ENCODE measurements around the gene MRPL19. TPM values are rescaled to one million over a fixed set of nuclear protein-coding genes. Genes with fewer than 3 reads are reported as not detected.

Gene MRPL19
- total and polyA plus RNA-seq, 2 of the 13 experiments (the other 11 are each of a cell fraction or from before 2014, with no cell fraction given) = 43.2 to 163 TPM

DNA sequence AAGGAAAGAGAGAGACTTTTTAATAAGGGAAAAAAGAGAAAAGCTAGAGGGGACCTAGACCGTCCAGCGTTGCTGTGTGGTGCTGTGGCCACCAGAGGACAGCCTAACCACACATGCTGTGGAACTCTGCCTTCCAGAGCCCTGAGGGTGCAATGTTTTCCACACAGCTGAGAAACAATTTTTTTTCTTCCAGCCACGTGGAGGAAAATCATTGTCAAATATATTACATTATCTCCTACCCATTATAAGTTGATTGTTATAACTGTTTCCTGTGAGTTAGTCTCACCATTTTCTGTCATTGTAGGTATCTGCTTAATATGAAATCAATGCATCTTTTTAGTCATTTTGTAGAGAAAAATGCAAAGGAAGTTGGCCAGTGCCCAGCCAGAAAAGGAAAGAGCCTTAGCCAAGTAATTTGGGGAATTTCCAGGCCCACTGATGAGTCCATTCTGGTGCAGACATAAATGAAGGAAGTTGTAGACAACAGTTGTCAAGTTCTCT lies 5.9 kb upstream of the MRPL19 start (continued):
- TF ChIP-seq, protein P1, sequence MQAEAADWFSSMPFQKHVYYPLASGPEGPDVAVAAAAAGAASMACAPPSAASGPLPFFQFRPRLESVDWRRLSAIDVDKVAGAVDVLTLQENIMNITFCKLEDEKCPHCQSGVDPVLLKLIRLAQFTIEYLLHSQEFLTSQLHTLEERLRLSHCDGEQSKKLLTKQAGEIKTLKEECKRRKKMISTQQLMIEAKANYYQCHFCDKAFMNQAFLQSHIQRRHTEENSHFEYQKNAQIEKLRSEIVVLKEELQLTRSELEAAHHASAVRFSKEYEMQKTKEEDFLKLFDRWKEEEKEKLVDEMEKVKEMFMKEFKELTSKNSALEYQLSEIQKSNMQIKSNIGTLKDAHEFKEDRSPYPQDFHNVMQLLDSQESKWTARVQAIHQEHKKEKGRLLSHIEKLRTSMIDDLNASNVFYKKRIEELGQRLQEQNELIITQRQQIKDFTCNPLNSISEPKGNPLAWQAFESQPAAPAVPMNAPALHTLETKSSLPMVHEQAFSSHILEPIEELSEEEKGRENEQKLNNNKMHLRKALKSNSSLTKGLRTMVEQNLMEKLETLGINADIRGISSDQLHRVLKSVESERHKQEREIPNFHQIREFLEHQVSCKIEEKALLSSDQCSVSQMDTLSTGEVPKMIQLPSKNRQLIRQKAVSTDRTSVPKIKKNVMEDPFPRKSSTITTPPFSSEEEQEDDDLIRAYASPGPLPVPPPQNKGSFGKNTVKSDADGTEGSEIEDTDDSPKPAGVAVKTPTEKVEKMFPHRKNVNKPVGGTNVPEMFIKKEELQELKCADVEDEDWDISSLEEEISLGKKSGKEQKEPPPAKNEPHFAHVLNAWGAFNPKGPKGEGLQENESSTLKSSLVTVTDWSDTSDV (CRISPR knock-in tag; IDR thresholded peaks at IDR 0.05) = no peak
- TF ChIP-seq CBX5 (CRISPR knock-in tag; IDR thresholded peaks at IDR 0.05; ENCODE audit: borderline replicate concordance) = peak; percentile 57; the same call in 1 of the 2 replicates
- TF ChIP-seq ZBTB21 (CRISPR knock-in tag; IDR thresholded peaks at IDR 0.05) = no peak
- TF ChIP-seq, protein P2, sequence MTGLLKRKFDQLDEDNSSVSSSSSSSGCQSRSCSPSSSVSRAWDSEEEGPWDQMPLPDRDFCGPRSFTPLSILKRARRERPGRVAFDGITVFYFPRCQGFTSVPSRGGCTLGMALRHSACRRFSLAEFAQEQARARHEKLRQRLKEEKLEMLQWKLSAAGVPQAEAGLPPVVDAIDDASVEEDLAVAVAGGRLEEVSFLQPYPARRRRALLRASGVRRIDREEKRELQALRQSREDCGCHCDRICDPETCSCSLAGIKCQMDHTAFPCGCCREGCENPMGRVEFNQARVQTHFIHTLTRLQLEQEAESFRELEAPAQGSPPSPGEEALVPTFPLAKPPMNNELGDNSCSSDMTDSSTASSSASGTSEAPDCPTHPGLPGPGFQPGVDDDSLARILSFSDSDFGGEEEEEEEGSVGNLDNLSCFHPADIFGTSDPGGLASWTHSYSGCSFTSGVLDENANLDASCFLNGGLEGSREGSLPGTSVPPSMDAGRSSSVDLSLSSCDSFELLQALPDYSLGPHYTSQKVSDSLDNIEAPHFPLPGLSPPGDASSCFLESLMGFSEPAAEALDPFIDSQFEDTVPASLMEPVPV (CRISPR knock-in tag; IDR thresholded peaks at IDR 0.05) = no peak
- peak; percentile 50 for TF ChIP-seq YY1 (IDR thresholded peaks at IDR 0.05; ENCODE audit: insufficient read depth, insufficient replicate concordance, low read depth, low read length)
- TF ChIP-seq, protein P3, sequence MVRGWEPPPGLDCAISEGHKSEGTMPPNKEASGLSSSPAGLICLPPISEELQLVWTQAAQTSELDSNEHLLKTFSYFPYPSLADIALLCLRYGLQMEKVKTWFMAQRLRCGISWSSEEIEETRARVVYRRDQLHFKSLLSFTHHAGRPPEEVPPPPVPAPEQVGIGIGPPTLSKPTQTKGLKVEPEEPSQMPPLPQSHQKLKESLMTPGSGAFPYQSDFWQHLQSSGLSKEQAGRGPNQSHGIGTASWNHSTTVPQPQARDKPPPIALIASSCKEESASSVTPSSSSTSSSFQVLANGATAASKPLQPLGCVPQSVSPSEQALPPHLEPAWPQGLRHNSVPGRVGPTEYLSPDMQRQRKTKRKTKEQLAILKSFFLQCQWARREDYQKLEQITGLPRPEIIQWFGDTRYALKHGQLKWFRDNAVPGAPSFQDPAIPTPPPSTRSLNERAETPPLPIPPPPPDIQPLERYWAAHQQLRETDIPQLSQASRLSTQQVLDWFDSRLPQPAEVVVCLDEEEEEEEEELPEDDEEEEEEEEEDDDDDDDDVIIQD (CRISPR knock-in tag; IDR thresholded peaks at IDR 0.05; ENCODE audit: low read depth) = 0 out of 2 replicates have a peak, but pooled peaks have one; percentile 18
- peak; percentile 75 for TF ChIP-seq XRCC5 (optimal IDR thresholded peaks at IDR 0.05; ENCODE audit: low read length)
- TF ChIP-seq, protein P4, sequence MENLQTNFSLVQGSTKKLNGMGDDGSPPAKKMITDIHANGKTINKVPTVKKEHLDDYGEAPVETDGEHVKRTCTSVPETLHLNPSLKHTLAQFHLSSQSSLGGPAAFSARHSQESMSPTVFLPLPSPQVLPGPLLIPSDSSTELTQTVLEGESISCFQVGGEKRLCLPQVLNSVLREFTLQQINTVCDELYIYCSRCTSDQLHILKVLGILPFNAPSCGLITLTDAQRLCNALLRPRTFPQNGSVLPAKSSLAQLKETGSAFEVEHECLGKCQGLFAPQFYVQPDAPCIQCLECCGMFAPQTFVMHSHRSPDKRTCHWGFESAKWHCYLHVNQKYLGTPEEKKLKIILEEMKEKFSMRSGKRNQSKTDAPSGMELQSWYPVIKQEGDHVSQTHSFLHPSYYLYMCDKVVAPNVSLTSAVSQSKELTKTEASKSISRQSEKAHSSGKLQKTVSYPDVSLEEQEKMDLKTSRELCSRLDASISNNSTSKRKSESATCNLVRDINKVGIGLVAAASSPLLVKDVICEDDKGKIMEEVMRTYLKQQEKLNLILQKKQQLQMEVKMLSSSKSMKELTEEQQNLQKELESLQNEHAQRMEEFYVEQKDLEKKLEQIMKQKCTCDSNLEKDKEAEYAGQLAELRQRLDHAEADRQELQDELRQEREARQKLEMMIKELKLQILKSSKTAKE (CRISPR knock-in tag; IDR thresholded peaks at IDR 0.05; ENCODE audit: borderline replicate concordance) = no peak
- TF ChIP-seq KAT8 (CRISPR knock-in tag; IDR thresholded peaks at IDR 0.05) = peak; percentile 55; the same call in 1 of the 2 replicates
- TF ChIP-seq ZNF3 (CRISPR knock-in tag; IDR thresholded peaks at IDR 0.05) = no peak
- TF ChIP-seq JARID2 (CRISPR knock-in tag; IDR thresholded peaks at IDR 0.05; ENCODE audit: insufficient replicate concordance) = peak; percentile 56
- TF ChIP-seq TEAD3 (CRISPR knock-in tag; optimal IDR thresholded peaks at IDR 0.05; ENCODE audit: borderline replicate concordance) = peak; percentile 44
- peak; percentile 26; the same call in 1 of the 3 replicates for TF ChIP-seq MXI1 (IDR thresholded peaks at IDR 0.05; ENCODE audit: borderline replicate concordance, low read depth, low read length)
- TF ChIP-seq, protein P5, sequence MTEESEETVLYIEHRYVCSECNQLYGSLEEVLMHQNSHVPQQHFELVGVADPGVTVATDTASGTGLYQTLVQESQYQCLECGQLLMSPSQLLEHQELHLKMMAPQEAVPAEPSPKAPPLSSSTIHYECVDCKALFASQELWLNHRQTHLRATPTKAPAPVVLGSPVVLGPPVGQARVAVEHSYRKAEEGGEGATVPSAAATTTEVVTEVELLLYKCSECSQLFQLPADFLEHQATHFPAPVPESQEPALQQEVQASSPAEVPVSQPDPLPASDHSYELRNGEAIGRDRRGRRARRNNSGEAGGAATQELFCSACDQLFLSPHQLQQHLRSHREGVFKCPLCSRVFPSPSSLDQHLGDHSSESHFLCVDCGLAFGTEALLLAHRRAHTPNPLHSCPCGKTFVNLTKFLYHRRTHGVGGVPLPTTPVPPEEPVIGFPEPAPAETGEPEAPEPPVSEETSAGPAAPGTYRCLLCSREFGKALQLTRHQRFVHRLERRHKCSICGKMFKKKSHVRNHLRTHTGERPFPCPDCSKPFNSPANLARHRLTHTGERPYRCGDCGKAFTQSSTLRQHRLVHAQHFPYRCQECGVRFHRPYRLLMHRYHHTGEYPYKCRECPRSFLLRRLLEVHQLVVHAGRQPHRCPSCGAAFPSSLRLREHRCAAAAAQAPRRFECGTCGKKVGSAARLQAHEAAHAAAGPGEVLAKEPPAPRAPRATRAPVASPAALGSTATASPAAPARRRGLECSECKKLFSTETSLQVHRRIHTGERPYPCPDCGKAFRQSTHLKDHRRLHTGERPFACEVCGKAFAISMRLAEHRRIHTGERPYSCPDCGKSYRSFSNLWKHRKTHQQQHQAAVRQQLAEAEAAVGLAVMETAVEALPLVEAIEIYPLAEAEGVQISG (CRISPR knock-in tag; IDR thresholded peaks at IDR 0.05) = 0 out of 2 replicates have a peak, but pooled peaks have one; percentile 33
- 0 out of 4 replicates have a peak, but pooled peaks of 1 of the 2 experiments have one; percentile 22 for TF ChIP-seq KLF16 (CRISPR knock-in tag; IDR thresholded peaks at IDR 0.05)

Measured in HepG2 (cell line).